GM12872 (cell line): ENCODE data around the gene RNFT2.

Experiments used
- CTCF ChIP-seq: IDR thresholded peaks from 3 replicates; pipeline ENCODE4 v1.5.1; 2011; ENCODE audit warnings: low read depth, mild to moderate bottlenecking, low read length, moderate library complexity; ENCODE audit not compliant: insufficient read depth

The RNFT2 gene

GRCh38 chr12:116852303-116852702, 114.2 kb downstream of the RNFT2 start:
- no peak for TF ChIP-seq CTCF

DNA sequence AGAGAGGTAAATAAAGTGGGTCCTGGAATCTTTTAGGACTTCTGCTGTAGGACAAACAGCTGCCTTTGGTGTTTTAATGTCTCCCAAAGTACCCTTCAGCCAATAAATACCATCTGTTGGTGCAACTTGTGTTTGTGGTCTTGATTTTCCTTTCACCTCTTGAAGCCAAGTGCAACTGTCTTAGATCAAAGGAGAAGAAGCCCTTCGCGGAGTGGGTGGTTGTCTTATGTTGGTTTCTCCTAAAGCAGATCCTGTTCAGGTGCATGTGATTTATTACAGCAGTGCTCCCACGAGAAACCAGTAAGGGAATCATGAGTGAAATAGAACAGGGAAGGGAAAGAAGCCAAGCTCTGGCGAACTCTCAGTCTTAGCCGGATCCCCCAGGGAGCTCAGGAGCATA, 115.4 kb downstream of the RNFT2 start:
- no peak for TF ChIP-seq CTCF

GRCh38 chr12:116855744-116856470, 117.8 kb downstream of the RNFT2 start:
- TF ChIP-seq CTCF: no peak

- TF ChIP-seq CTCF: no peak
Measured at GRCh38 chr12:116856729-116857128, 118.6 kb downstream of the RNFT2 start.

- no peak for TF ChIP-seq CTCF
Measured at GRCh38 chr12:116859079-116859478, 121.0 kb downstream of the RNFT2 start.

- TF ChIP-seq CTCF: no peak
Measured at GRCh38 chr12:116860263-116860662, 122.1 kb downstream of the RNFT2 start.

- TF ChIP-seq CTCF: no peak
Measured at GRCh38 chr12:116861320-116861719, 123.2 kb downstream of the RNFT2 start.
